ENCODE measurements around the gene AKAP17A.
"Not testable (repeated sequence)": the region's sequence is repeated elsewhere in the genome, so short reads cannot be mapped to it uniquely, and the experiment has no call there.

Gene AKAP17A

DNA sequence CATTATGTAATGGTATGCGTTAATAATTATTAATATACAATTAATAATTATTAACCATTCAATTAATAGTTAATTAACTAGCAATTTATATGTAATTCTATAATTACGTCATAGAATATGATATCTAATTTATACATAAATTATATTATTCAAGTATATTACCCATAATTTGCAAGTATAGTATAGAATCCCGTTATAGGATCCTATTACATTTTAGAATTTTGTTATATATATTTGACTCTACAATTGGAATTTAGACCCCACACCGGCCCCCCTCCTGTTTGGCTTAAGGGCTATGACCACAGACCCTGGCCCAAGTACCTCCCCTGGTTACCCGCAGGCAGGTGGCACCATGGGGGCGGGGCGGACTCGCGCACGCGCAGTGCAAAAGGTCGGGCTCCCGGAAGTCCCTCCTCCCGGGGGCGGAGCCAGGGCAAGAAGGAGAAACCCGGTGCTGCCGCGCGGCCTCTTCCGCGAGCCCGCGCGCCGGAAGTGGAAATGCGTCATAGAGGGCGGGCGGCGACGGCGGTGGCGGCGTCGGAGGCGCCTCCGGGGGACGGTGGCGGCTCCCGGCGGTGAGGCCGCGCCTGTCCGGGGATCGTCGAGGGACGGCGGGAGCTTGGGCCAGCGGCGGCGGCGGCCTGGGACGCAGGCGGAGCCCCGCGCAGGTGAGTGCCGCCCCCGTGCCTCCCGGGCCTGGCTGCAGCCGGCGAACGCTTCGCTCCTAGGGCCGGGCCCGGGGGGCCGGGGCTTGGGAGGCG is at the start of gene AKAP17A:
AKAP17A (plus strand) TSS at position 503 of the 761 bp plus-strand sequence. CDS start 1,859 bp downstream, outside the sequence.
- peak; percentile 96 to 97 for DNase-seq (ENCODE audit: low read depth in 2 of 2, low spot score in 1 of 2)

DNA sequence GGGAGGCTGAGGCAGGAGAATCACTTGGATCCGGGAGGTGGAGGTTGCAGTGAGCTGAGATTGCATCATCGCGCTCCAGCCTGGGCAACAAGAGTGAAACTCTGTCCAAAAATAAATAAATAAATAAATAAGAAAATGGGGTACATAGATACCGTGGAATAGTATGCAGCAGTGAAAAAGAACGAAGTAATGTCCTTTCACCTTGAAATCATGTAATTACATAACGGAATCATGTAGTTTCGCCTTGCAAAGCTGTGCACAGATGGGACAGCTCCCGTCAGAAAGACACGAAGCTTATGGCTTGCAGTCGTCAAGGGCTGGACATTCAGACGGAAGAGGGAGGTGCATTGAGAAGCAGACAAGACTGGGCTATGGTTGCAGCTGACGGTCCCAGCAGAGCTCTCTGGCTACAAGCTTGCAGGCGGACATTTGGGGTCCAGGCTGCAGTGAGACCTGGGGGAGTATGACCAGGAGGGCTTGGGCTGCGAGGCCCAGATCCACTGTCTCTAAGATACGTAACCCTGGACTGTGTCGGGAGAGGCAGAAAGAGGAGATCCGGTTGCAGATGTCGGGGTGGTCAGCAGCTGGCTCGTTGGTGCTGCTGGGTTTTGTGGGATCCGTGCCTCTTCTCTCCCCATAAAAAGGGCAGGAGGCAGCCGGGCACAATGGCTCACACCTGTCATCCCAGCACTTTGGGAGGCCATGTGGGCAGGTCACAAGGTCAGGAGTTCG is 48.2 kb upstream of the AKAP17A start:
- no peak for DNase-seq (ENCODE audit: low read depth in 2 of 2, low spot score in 1 of 2)

- no peak for DNase-seq (ENCODE audit: low read depth in 2 of 2, low spot score in 1 of 2)
These were observed 45.5 kb upstream of the AKAP17A start for GRCh38 chrX:1545776-1546408.

DNA sequence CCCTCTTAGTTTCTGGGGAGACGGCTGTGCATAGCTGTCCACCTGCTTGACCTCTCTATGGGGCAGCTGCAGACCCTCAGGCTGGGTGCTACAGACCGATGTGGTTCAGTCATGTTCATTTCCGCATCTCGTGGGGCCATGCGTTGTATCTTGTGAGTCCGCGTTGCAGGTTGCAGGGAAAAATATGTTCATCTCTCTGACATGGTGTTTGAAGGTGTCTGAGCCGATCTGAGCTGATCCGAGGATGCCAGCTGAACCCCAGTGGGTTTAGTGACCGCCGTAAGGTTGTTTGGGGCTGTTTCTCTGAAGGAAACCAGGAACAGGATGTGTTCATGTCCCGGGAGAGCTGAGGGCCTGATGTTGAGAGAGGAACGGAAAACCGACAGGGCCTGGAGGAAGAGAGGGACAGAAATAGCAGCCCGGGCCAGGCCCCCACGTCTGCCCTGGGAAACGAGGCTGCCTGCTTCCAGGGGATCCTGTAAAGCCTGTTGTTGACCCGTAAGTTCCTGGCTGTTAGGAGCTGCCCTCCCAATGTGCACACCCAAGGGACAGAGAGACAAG is 44.6 kb upstream of the AKAP17A start:
- no peak for DNase-seq (ENCODE audit: low read depth in 2 of 2, low spot score in 1 of 2)

GRCh38 chrX:1551959-1552546 is 39.4 kb upstream of the AKAP17A start:
- no peak for DNase-seq (ENCODE audit: low read depth in 2 of 2, low spot score in 1 of 2)

DNA sequence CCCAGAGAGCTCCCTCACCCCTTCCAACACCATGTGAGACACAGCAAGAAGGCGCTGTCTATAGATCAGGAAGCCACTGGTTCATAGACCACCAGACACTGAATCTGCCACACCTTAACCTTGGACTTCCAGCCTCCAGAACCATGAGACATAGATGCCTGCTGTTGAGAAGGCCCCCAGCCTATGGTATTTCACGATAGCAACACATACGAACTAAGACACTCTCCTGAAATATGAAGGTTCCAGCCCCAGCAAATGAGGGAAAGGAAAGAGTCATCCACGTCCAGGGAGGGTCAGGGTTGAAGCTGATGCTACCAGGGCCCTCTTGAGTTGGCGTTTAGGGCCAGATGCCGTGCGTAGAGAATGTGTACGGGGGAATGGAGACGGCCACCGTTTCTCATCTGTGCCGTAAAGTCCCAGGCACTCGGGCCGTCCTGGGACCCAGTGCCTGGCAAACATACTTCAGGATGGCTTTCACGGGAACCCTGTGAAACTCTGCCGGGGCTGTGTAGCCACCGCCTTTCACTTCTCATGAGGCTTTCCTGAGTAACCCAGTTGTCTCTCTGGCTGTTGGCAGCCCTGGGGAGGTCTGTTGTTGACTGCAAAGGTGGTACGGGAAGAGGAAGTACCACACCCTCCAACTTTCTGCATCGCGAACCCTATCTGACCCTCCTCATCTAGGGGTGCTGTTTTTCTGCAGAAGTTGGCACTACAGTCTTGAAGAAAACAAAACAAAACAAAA is 36.8 kb upstream of the AKAP17A start:
- no peak for DNase-seq (ENCODE audit: low read depth in 2 of 2, low spot score in 1 of 2)

- DNase-seq (ENCODE audit: low read depth in 2 of 2, low spot score in 1 of 2), result no peak
These were observed 36.0 kb upstream of the AKAP17A start for GRCh38 chrX:1555370-1555769.

DNA sequence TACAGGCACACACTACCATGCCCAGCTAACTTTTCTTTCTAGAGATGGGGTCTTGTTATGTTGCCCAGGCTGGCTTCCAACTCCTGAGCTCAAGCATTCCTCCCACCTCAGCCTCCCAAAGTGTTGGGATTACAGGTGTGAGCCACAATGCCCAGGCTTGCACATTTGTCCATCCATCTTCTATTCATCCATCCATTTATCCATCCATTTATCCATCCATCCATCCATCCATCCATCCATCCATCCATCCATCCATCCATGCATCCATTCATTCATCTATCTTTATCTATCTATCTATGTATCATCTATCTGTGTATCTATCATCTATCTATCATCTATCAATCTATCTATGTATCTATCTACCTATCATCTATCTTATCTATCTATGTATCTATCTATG is 34.0 kb upstream of the AKAP17A start:
- not testable (repeated sequence) for DNase-seq (ENCODE audit: low read depth in 2 of 2, low spot score in 1 of 2)

DNA sequence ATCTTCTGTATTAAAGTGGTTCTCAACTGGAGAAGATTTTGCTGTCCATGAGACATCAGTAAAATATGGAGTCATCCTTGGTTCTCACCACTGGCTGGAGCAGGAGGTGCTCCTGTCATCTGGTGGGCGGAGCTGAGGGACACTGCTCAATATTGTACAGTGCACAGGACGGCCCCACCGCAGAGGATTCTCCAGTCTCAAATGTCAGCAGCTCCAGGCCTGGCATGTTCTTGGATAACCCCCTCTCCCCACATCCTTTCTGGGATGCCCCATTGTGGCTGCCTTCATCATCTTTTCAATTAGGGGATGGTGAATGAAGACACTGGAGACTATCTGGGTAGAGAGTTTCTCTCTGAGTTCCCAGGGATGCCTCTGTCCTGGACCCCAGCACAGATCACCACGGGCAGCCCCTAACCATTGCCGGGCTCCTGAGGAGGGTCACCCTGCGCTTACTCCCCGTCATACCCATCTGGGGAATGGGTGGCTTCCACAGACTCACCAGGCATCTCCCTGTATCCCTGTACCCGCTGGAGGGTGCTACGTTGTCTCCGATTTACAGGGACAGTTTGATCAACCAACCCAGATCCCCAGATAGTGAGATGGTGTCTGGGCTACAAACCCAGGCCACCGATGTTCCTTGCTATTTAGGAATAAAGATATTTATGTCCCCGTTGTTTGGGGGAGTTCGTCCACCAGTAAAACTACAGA is 32.5 kb upstream of the AKAP17A start:
- no peak for DNase-seq (ENCODE audit: low read depth in 2 of 2, low spot score in 1 of 2)

DNA sequence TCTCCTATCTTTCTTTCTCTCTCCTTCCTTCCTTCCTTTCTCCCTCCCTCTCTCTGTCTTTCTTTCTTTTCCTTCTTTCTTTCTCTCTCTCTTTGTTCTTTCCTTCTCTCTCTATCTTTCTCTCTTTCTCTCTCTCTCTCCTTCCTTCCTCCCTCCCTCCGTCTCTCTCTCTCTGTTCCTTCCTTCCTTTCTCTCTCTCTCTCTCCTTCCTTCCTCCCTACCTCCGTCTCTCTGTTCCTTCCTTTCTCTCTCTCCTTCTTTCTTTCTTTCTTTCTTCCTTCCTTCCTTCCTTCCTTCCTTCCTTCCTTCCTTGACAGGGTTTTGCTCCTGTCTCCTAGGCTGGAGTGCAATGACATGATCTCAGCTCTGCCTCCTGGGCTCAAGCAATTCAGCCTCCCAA is 30.2 kb upstream of the AKAP17A start:
- no peak for DNase-seq (ENCODE audit: low read depth in 2 of 2, low spot score in 1 of 2)

DNA sequence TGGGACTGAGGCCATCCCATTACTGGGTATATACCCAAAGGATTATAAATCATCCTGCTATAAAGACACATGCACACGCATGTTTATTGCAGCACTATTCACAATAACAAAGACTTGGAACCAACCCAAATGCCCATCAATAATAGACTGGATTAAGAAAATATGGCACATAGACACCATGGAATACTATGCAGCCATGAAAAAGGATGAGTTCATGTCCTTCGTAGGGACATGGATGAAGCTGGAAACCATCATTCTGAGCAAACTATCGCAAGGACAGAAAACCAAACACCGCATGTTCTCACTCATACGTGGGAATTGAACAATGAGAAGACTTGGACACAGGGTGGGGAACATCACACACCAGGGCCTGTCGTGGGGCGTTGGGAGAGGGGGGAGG is 27.3 kb upstream of the AKAP17A start:
- not testable (repeated sequence) for DNase-seq (ENCODE audit: low read depth in 2 of 2, low spot score in 1 of 2)

DNA sequence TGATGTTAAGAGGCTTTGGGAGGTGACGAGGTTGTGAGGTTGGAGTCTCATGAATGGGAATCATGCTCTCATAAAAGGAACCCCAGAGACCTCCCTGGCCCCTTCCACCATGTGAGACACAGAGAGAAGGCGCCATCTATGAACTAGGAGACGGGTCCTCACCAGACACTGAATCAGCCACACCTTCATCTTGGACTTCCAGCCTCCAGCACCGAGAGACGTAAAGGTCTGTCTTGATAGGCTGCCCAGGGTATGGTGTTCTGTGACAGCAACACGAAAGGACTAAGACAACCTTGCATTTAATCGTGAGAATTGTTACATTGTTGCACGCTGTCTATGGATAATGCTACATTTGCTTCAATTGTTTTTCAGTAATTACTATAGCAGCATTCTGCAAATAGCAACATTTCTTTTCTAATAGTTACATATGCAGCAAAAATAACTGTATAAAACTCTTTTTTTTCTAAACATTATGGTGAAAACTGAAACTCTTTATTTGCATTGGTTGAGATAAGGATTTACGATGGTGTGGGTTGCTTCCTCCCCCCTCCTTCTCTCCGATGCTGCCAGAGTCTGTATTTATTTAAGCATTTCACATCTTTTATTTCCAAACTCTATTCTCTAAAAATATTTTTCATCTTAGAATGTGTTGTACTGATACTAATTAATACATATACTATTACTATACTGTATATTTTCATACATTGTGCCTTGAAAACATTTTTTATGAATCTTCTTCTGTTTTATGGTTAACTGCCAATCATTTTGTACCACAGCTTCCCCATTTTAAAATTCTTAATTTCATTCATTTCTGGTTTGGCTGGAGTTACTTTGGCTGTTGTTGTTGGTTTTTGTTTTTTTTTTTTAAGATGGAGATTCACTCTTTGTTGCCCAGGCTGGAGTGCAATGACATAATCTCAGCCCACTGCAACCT is 26.4 kb upstream of the AKAP17A start:
- no peak for DNase-seq (ENCODE audit: low read depth in 2 of 2, low spot score in 1 of 2)

DNA sequence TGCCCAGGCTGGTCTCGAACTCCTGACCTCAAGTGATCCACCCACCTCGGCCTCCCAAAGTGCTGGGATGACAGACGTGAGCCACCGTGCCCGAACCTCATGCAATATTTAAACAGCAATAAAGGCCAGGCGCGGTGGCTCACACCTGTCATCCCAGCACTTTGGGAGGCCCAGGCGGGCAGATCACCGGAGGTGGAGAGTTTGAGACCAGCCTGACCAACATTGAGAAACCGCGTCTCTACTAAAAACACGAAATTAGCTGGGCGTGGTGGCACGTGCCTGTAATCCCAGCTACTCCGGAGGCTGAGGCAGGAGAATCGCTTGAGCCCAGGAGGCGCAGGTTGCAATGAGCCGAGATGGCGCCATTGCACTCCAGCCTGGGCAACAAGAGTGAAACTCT is 17.2 kb upstream of the AKAP17A start:
- DNase-seq (ENCODE audit: low read depth in 2 of 2, low spot score in 1 of 2), result not testable (repeated sequence)

- DNase-seq (ENCODE audit: low read depth in 2 of 2, low spot score in 1 of 2), result no peak
These were observed 15.0 kb upstream of the AKAP17A start for GRCh38 chrX:1576201-1576992.

DNA sequence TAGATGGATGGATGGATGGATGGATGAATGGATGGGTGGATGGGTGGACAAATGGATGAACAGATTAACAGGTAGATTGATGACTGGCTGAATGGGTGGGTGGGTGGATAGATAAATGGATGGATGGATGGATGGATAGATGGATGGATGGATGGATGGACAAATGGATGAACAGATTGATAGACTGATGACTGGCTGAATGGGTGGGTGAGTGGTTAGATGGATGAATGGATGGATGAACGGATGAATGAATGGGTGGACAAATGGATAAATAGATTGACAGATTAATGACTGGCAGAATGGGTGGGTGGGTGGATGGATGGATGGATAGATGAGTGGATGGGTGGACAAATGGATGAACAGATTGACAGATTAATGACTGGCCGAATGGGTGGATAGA is 13.6 kb upstream of the AKAP17A start:
- DNase-seq (ENCODE audit: low read depth in 2 of 2, low spot score in 1 of 2), result no peak

DNA sequence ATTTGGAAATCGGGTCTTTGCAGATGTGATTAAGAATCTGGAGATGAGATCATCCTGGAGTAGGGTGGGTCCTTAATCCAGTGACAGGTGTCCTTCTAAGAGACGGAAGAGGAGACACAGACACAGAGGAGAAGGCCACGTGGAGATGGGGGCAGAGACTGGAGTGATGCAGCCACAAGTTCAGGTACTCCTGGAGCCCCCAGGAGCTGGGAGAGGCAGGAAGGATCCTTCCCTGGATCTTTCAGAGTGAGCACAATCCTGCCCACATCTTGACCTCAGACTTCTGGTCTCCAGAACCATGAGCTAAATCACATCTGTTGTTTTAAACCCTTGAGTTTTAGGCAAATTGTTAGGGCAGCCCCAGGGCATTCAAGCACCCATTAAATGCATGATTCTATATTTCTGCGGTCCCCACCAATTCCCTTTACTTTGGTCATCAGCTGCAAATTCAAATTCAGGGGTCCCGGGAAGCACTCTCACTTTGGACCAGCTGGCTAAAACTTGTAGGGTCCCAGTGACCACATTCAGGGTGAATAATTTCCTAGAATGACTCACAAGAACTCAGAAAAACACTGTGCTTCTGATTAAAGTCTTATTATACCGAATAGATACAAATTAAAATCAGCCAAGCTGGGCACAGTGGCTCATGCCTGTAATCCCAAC is 12.8 kb upstream of the AKAP17A start:
- DNase-seq (ENCODE audit: low read depth in 2 of 2, low spot score in 1 of 2), result no peak

GRCh38 chrX:1581132-1581531 is 10.3 kb upstream of the AKAP17A start:
- peak in 1 of 2 donors; percentile 54 for DNase-seq (ENCODE audit: low read depth in 2 of 2, low spot score in 1 of 2)
